Right lobe of liver (tissue), 6 donors: ENCODE results near the gene DCAF11. TPM values are rescaled to one million over a fixed set of nuclear protein-coding genes. Genes with fewer than 3 reads are reported as not detected.

ENCODE experiments used
- ATAC-seq, 4 donors: fragments of 200-7000 bp; cut with Tn5 transposase; one replicate each; pipeline ENCODE4 v1.9.1; 2020; ENCODE audit warnings: mild to moderate bottlenecking in 4 of 4, moderate library complexity in 4 of 4
- DNase-seq, 3 donors: peaks; one replicate each; pipeline ENCODE4 v3.0.0-alpha.2; 2020
- H3K27ac ChIP-seq, 3 donors: fragments of 200-600 bp; one replicate each; pipeline ENCODE4 v1.8.0; 2022
- H3K27me3 ChIP-seq, 2 donors: fragments of 200-600 bp; one replicate each; pipeline ENCODE4 v1.8.0; 2022
- H3K36me3 ChIP-seq, 4 donors: fragments of 200-600 bp; sonication (generic) in 1 of 4; one replicate each; pipeline versions ENCODE4 v1.5.1 to v1.8.0; 2017 to 2022; ENCODE audit warnings: control low read depth in 1 of 4
- H3K4me1 ChIP-seq, 4 donors: fragments of 200-600 bp; sonication (generic) in 1 of 4; one replicate each; pipeline versions ENCODE4 v1.5.1 to v1.8.0; 2017 to 2022; ENCODE audit warnings: control low read depth in 1 of 4
- H3K4me3 ChIP-seq, 3 donors: fragments of 200-600 bp; one replicate each; pipeline ENCODE4 v1.8.0; 2022
- H3K9me3 ChIP-seq, 4 donors: fragments of 200-600 bp; sonication (generic) in 1 of 4; one replicate each; pipeline versions ENCODE4 v1.5.1 to v1.8.0; 2017 to 2022; ENCODE audit warnings: control low read depth in 1 of 4
- POLR2A ChIP-seq: fragments of 450-650 bp; IDR thresholded peaks from one replicate; pipeline ENCODE4 v1.6.1; 2017; ENCODE audit warnings: antibody characterized with exemption, mild to moderate bottlenecking
- WGBS: methylation state at CpG from one replicate; pipeline ENCODE4 v1.1.6; 2018; ENCODE audit warnings: low coverage, low lambda C conversion rate; ENCODE audit not compliant: insufficient coverage; ENCODE audit errors: missing lambda C conversion rate; 5-methylcytosine and 5-hydroxymethylcytosine counted together
- intact Hi-C, 2 donors: fragments of 100-400 bp; cut with DNase I; formaldehyde crosslinking; loops; one replicate each; pipeline versions ENCODE4 v1.11.2 to v1.14.1; 2022
- total RNA-seq, 6 experiments: library from RNA; depleted of rRNA in 2 of 6; stranded (reverse); fragments of >200 nt in 2 of 6; fragmentation: NEBNext Ultra II Directional in 3 of 6; extraction: Animal tissue kit (Norgen Biotek cat#: 25700) in 3 of 6; gene quantifications; one replicate each; pipeline versions ENCODE4 v1.1.0 to v1.2.4, GENCODE V29; 2016 to 2023
- TF ChIP-seq, protein P1 (sequence below), 4 donors: fragments of 200-600 bp in 3 of 4; fragments of 450-650 bp in 1 of 4; IDR thresholded peaks; one replicate each; pipeline versions ENCODE4 v1.5.1 to v1.8.0; 2016 to 2022; ENCODE audit warnings: antibody characterized with exemption in 4 of 4, mild to moderate bottlenecking in 2 of 4
- donor health status: DM: no; HTN: yes; CAD: no.
- donor health status: DM: no; HTN: no; CAD: no.
- donor health status: DM: no; HTN: no; CAD: no.
- donor health status: DM: no; HTN: yes; CAD: no.
- donor health status: DM: no; HTN: yes; CAD: no.

DCAF11 gene
- total RNA-seq, 6 experiments from 2014 or later, result 65.9 to 180 (median 103) TPM

GRCh38 chr14:24165785-24166184 is 51.2 kb downstream of the DCAF11 start:
- TF ChIP-seq POLR2A, result no peak
- TF ChIP-seq, protein P1, sequence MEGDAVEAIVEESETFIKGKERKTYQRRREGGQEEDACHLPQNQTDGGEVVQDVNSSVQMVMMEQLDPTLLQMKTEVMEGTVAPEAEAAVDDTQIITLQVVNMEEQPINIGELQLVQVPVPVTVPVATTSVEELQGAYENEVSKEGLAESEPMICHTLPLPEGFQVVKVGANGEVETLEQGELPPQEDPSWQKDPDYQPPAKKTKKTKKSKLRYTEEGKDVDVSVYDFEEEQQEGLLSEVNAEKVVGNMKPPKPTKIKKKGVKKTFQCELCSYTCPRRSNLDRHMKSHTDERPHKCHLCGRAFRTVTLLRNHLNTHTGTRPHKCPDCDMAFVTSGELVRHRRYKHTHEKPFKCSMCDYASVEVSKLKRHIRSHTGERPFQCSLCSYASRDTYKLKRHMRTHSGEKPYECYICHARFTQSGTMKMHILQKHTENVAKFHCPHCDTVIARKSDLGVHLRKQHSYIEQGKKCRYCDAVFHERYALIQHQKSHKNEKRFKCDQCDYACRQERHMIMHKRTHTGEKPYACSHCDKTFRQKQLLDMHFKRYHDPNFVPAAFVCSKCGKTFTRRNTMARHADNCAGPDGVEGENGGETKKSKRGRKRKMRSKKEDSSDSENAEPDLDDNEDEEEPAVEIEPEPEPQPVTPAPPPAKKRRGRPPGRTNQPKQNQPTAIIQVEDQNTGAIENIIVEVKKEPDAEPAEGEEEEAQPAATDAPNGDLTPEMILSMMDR (IDR thresholded peaks at IDR 0.05), result no peak

GRCh38 chr14:24167469-24168114 is 53.0 kb downstream of the DCAF11 start:
- ATAC-seq (peak in 2 of 4 donors; percentile 31 to 42), DNase-seq (no peak)
- WGBS, result 87% methylated on average over 3 of the region's 3 CpGs
- Histone ChIP-seq H3K27me3 (no peaks in the 10 kb centered on the region), H3K9me3 (no peaks in the 10 kb centered on the region), H3K4me1 (peaks cover 0 to 8% (median 2%) of the 10 kb centered on the region in 4 donors), H3K4me3 (no peak overlapping the region), H3K27ac (no peak overlapping the region), H3K36me3 (peaks cover 7 to 43% (median 25%) of the 10 kb centered on the region in 4 donors)
- TF ChIP-seq, protein P1 (IDR thresholded peaks at IDR 0.05), result no peak
- no peak for TF ChIP-seq POLR2A
- intact Hi-C loops, result loop anchor here in 1 of 2 donors (10.0 kb wide), 1 partner anchor 103 kb away; no protein-coding TSS in a partner anchor

More at GRCh38 chr14:24165785-24166184, 51.2 kb downstream of the DCAF11 start:
- intact Hi-C loops, result loop anchor here in 1 of 2 donors (10.0 kb wide), 1 partner anchor 101 kb away; no protein-coding TSS in a partner anchor
- DNase-seq (no peak), ATAC-seq (no peak)
- H3K27ac ChIP-seq, result no peak overlapping the region
- H3K36me3 ChIP-seq, result peaks cover 7 to 43% (median 25%) of the 10 kb centered on the region in 4 donors
- H3K27me3 ChIP-seq, result no peaks in the 10 kb centered on the region
- peaks cover 0 to 22% (median 7%) of the 10 kb centered on the region in 4 donors for H3K4me1 ChIP-seq
- no peaks in the 10 kb centered on the region for H3K9me3 ChIP-seq
- no peak overlapping the region for H3K4me3 ChIP-seq
- 95% methylated on average over 5 of the region's 5 CpGs for WGBS

DNA sequence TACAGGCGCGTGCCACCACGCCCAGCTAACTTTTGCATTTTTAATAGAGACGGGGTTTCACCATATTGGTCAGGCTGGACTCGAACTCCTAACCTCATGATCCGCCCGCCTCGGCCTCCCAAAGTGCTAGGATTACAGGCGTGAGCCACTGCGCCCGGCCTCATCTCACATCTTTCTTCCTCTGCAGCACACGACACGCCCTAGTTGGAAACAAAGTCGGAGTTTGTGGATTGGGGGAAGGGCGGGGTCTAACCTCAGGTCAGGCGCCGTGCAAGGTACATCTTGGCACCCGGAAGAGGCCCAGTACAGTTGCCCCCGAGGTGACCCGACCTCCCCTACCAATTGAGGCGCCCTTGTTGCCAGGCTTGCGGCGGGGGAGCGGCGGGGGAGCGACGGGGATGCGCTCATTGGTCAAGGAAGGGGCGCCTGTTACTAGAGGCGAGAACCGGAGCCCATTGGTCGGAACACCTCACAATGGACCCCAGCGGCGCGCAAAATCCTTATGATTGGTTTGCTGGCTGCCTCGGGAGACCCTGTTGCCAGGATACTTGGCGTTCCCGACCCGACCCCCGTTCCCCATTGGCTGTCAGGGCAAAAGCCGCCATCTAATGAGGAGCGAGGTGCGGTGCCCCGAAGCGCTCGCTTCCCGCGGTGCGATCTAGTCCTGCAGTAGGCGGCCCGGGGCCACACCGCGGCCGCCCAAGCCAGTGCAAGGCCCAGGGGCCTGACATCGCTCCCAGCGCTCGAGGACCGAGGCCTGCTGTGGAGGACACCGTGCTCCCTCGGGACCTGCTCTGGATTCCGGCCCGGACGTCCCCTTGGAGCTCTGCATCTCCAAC is 57.1 kb downstream of the DCAF11 start, which contains the start of gene REC8:
REC8 (plus strand) TSS at position 659 of the 839 bp plus-strand sequence. CDS start 473 bp downstream, outside the sequence.
- 58% methylated on average over 11 of the region's 63 CpGs for WGBS
- H3K27me3 ChIP-seq, result no peaks in the 10 kb centered on the region
- TF ChIP-seq, protein P1 (IDR thresholded peaks at IDR 0.05), result no peak
- TF ChIP-seq POLR2A, result no peak
- intact Hi-C loops, result no loop called here
- ATAC-seq (peak; percentile 52 to 66 (median 65)), DNase-seq (peak in 2 of 3 donors; percentile 46 to 70)
- no peak within 1 kb of the TSS for H3K4me3 ChIP-seq
- no peaks in the 10 kb centered on the region for H3K9me3 ChIP-seq
- no peaks in the 10 kb centered on the region for H3K4me1 ChIP-seq
- H3K36me3 ChIP-seq, result peaks cover 0 to 5% (median 2%) of the 10 kb centered on the region in 4 donors
- H3K27ac ChIP-seq, result no peak within 1 kb of the TSS

GRCh38 chr14:24172261-24172860 is 57.8 kb downstream of the DCAF11 start:
- DNase-seq, result no peak
- peaks cover 0 to 5% (median 0%) of the 10 kb centered on the region in 4 donors for H3K36me3 ChIP-seq
- TF ChIP-seq, protein P1 (IDR thresholded peaks at IDR 0.05), result no peak
- no peak for TF ChIP-seq POLR2A
- H3K9me3 ChIP-seq, result no peaks in the 10 kb centered on the region
- intact Hi-C loops, result no loop called here
- no peaks in the 10 kb centered on the region for H3K4me1 ChIP-seq
- H3K27ac ChIP-seq, result no peak overlapping the region
- no peaks in the 10 kb centered on the region for H3K27me3 ChIP-seq
- ATAC-seq, result no peak
- WGBS, result 52% methylated on average over 14 of the region's 30 CpGs
- no peak overlapping the region for H3K4me3 ChIP-seq
